Testis (tissue), 3 donors: ENCODE results near the gene PTP4A2. TPM values are rescaled to one million over a fixed set of nuclear protein-coding genes. Genes with fewer than 3 reads are reported as not detected.
"Not testable (repeated sequence)": the region's sequence is repeated elsewhere in the genome, so short reads cannot be mapped to it uniquely, and the experiment has no call there.

Experiments
- DNase-seq: peaks from one replicate; pipeline ENCODE4 v3.0.0-alpha.2; 2019
- H3K27ac ChIP-seq, 2 donors: fragments of 200-600 bp; sonication (generic); one replicate each; pipeline ENCODE4 v1.5.1; 2019
- H3K27me3 ChIP-seq: fragments of 200-600 bp; sonication (generic); one replicate; pipeline ENCODE4 v1.5.1; 2019
- H3K36me3 ChIP-seq: fragments of 200-600 bp; sonication (generic); one replicate; pipeline ENCODE4 v1.5.1; 2017; ENCODE audit warnings: low read depth; ENCODE audit errors: missing control alignments
- H3K4me1 ChIP-seq: fragments of 200-600 bp; sonication (generic); one replicate; pipeline ENCODE4 v1.5.1; 2019
- H3K4me3 ChIP-seq, 2 donors: fragments of 200-600 bp; sonication (generic); one replicate each; pipeline ENCODE4 v1.5.1; 2017 to 2019
- H3K9me3 ChIP-seq: fragments of 200-600 bp; sonication (generic); one replicate; pipeline ENCODE4 v1.5.1; 2017
- POLR2A ChIP-seq: fragments of 450-650 bp; IDR thresholded peaks from one replicate; pipeline ENCODE4 v1.6.1; 2017; ENCODE audit warnings: antibody characterized with exemption, mild to moderate bottlenecking, moderate library complexity
- WGBS, 2 donors: methylation state at CpG; one replicate each; pipeline ENCODE4 v1.1.5; 2018; 5-methylcytosine and 5-hydroxymethylcytosine counted together
- intact Hi-C: fragments of 100-400 bp; cut with DNase I; formaldehyde crosslinking; loops from one replicate; pipeline ENCODE4 v1.15.1; 2023; ENCODE audit warnings: low total_unique reads
- polyA plus RNA-seq: library from polyadenylated mRNA; stranded (reverse); fragments of 350-450 nt; fragmentation: Illumina TruSeq; extraction: RNeasy Lipid Tissue Mini Kit (QIAGEN cat#74804); gene quantifications from one replicate; pipeline ENCODE4 v1.2.3, GENCODE V29; 2014; ENCODE audit warnings: low read depth, low replicate concordance; ENCODE audit not compliant: insufficient read depth
- total RNA-seq, 2 donors: library from RNA; depleted of rRNA; stranded (reverse); fragments of >200 nt; gene quantifications; one replicate each; pipeline ENCODE4 v1.2.3, GENCODE V29; 2016
- TF ChIP-seq, protein P1 (sequence below), 3 experiments: fragments of 450-650 bp in 2 of 3; fragments of 200-600 bp in 1 of 3; sonication (generic) in 1 of 3; IDR thresholded peaks; one replicate each; pipeline ENCODE4 v1.5.1; 2016 to 2019; ENCODE audit warnings: antibody characterized with exemption in 3 of 3, mild to moderate bottlenecking in 2 of 3, moderate library complexity in 1 of 3

PTP4A2 gene
- total and polyA plus RNA-seq, 3 donors from 2014 or later: 137 to 305 (median 189) TPM

DNA sequence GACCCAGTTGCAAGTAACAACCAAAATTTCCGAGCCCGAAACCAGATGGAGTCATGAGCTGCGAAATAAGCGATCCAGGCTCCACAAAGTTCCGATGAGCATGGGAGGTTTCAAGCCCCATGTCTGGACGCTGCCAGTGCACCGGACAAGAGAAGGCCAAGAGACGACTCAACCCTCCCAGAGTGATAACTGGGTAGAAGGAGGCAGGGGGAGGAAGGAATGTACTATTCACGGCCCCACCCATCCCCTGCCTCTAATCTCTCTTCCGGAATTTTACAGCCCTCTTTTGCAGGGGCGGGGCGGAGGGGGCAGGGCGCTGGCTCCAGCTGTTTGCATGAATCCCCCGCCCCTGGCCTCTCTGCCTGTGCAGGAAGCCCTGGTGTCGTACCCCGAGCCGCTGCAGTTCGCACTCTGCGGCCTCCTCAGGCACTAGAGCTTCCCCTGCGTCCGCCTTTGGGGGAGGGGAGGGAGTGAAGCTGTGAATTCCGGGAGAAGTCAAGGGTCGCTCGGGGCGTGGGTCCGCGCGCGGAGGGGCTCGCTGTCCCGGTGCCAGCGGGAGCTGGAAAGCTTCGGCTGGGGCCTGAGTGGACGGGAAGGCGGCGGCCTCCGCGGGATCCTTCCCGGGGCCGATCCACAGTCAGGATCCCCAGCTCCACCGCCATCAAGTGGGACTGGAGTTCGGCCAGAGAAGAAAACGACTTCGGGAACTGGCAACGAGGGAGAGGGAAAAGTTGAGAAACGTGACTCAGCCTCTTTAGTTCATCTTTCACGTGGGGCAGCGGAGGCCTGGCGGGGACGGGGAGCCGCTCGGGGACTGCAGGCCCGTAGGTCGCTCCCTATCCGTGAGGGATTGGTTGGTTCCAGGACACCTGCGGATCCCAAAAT, 6.3 kb upstream of the PTP4A2 start:
- no peaks in the 10 kb centered on the region for H3K9me3 ChIP-seq
- no peaks in the 10 kb centered on the region for H3K36me3 ChIP-seq
- no peak for TF ChIP-seq POLR2A
- H3K27me3 ChIP-seq: no peaks in the 10 kb centered on the region
- peak overlapping the region; percentile 58 to 67 for H3K4me3 ChIP-seq
- H3K4me1 ChIP-seq: peaks cover 23% of the 10 kb centered on the region
- DNase-seq: peak; percentile 94
- 1 to 2% methylated on average over 27 to 56 of the region's 56 CpGs for WGBS, 2 donors
- intact Hi-C loops: no loop called here
- H3K27ac ChIP-seq: peak overlapping the region; percentile 92 to 99

DNA sequence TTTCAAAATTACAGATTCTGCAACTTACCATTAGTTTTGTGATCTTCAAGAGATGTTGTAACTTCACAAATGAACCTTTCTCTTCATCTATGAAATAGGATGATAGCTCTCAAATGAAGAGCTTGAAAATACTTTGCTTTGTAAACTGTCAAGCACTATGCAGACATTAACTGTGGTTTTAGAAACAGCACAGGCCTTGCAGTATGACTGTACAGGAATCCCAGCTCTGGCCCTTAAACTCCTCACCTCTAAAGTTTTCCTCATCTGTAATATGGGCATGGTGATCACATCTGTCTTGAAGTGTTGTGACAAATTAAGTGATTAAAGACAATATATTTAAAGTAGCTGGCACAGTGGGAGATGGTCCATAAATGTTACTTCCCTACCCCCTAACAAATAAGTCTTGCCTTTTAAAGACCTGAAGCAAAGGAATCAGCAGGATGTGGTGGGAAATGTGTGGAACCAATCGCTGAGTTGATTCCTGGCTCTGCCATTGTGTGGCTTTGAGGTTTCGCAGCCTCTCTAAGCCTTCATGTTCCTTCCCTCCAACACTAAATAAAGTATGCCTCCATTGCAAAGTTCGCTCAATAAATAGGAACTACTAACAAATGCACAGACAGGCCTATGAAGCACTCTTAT, 5.5 kb upstream of the PTP4A2 start:
- WGBS, 2 donors: 32 to 53% methylated on average over 3 of the region's 3 CpGs
- intact Hi-C loops: no loop called here
- Histone ChIP-seq H3K27me3 (no peaks in the 10 kb centered on the region), H3K9me3 (no peaks in the 10 kb centered on the region), H3K36me3 (no peaks in the 10 kb centered on the region), H3K4me1 (peaks cover 29% of the 10 kb centered on the region), H3K27ac (peak overlapping the region; percentile 92 to 99), H3K4me3 (peak overlapping the region in 1 of 2 donors; percentile 67)
- TF ChIP-seq, protein P1, sequence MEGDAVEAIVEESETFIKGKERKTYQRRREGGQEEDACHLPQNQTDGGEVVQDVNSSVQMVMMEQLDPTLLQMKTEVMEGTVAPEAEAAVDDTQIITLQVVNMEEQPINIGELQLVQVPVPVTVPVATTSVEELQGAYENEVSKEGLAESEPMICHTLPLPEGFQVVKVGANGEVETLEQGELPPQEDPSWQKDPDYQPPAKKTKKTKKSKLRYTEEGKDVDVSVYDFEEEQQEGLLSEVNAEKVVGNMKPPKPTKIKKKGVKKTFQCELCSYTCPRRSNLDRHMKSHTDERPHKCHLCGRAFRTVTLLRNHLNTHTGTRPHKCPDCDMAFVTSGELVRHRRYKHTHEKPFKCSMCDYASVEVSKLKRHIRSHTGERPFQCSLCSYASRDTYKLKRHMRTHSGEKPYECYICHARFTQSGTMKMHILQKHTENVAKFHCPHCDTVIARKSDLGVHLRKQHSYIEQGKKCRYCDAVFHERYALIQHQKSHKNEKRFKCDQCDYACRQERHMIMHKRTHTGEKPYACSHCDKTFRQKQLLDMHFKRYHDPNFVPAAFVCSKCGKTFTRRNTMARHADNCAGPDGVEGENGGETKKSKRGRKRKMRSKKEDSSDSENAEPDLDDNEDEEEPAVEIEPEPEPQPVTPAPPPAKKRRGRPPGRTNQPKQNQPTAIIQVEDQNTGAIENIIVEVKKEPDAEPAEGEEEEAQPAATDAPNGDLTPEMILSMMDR (IDR thresholded peaks at IDR 0.05): no peak
- no peak for TF ChIP-seq POLR2A
- DNase-seq: no peak

DNA sequence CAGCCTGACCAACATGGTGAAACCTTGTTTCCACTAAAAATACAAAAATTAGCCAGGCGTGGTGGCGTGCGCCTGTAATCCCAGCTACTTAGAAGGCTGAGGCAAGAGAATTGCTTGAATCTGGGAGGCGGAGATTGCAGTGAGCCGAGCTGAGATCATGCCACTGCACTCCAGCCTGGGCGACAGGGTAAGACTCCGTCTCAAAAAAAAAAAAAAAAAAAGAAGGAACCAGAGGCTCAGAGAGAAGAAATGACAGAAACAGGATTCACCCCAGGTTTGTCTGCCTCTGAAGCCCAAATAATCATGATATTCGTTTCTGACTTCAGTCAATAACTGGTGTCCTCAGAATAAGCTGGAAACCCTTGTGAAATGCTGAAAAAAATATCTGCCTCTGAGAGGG, 3.9 kb upstream of the PTP4A2 start:
- intact Hi-C loops, DNase-seq, H3K9me3 ChIP-seq, H3K4me3 ChIP-seq, H3K36me3 ChIP-seq, H3K27ac ChIP-seq, H3K27me3 ChIP-seq: not testable (repeated sequence)
- peaks cover 31% of the 10 kb centered on the region for H3K4me1 ChIP-seq
- 88 to 91% methylated on average over 8 of the region's 8 CpGs for WGBS, 2 donors

DNA sequence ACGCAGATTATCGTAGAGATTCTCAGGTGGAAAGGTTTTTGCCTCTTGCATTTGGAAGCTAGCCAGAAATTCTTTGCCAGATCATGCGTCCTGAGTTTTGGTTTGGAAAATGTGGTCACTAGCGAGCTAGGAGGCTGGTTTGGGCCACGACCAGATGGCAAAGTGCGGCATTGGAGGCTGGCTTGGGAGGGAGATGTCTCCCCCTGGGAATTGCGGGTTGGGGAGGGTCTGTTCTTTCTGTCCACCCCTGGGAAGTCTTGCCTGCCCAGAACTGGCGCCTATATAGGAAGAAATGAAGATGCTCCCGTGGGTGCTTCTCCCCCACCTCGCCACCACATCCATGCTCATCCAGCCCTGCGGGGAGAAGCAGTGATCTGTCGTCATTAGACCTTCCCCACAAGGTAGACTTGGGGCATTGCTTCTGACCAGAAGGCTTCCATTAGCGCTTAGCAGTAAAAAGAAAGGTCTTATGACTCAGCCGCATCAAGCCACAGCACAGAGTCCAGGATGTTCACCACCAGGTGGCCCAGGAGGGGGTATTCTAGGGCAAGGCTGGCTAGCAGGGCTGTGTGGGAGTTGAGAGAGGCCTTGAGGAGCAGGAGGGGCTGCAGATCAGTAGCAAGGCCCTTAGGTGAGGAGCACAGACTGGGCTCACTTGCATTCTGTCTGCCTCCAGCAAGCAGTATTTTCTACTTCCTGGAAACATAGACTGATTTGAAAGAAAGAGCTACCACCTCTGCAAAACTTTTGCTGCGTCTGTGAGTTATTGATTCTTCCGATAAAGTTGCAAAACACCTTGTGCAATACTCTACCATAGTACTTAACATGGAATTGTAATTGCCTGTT, 1.5 kb upstream of the PTP4A2 start:
- peak; percentile 61 for DNase-seq
- H3K9me3 ChIP-seq: no peaks in the 10 kb centered on the region
- TF ChIP-seq, protein P1 (IDR thresholded peaks at IDR 0.05): no peak
- TF ChIP-seq POLR2A: no peak
- no peak overlapping the region for H3K4me3 ChIP-seq
- no peaks in the 10 kb centered on the region for H3K27me3 ChIP-seq
- H3K36me3 ChIP-seq: no peaks in the 10 kb centered on the region
- intact Hi-C loops: no loop called here
- 50 to 52% methylated on average over 14 to 16 of the region's 16 CpGs for WGBS, 2 donors
- H3K4me1 ChIP-seq: peaks cover 45% of the 10 kb centered on the region
- peak overlapping the region; percentile 79 to 96 for H3K27ac ChIP-seq

DNA sequence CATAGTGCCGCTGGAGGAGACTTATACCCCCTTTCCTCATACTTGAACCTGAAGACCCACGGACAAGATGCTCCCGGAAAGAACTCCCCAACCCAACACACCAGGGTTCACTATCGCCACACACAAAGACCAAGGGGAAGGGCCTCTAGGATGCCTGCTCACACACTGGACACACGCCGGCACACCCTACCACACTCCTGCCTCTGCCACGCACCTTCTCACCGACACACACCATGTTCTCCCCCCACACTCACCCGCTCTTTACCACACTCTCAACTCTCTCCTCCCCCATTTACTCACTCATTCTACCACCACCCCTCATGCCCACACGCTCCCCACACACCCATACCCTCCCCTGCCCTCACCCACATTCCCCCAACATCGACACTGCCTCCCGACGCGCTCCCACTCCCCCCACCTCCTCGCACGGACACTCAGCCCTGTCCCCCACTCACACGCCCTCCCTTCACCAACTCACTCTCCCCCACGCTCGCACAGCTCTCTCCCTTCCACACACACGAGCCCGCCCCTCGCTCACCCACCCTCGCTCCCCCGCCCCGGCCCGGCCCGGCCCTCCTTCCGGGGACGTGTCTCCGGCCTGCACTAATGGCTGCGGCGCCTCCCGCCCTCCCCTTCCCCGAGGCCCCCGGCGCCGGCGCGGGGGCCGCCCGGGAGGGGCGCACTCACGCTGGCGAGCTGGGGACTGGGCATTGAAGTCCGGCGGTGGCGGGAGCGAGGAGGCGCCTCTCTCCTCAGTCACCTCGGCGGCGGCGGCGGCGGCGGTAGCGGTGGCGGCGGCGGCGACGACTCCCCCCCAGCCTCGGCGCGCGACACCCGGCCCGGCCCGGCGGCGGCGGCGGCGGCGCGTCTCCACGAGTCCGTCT, 626 bp downstream of the PTP4A2 start:
- H3K27ac ChIP-seq: peak overlapping the region; percentile 93 to 96
- 1% methylated on average over 20 to 35 of the region's 78 CpGs for WGBS, 2 donors
- H3K4me1 ChIP-seq: peaks cover 41% of the 10 kb centered on the region
- TF ChIP-seq, protein P1 (IDR thresholded peaks at IDR 0.05): no peak
- H3K4me3 ChIP-seq: peak overlapping the region; percentile 89 to 91
- H3K36me3 ChIP-seq: no peaks in the 10 kb centered on the region
- no peaks in the 10 kb centered on the region for H3K9me3 ChIP-seq
- intact Hi-C loops: no loop called here
- H3K27me3 ChIP-seq: no peaks in the 10 kb centered on the region
- peak; percentile 80 for DNase-seq
